ENCODE results near the gene ZFP62. TPM values are rescaled to one million over a fixed set of nuclear protein-coding genes. Genes with fewer than 3 reads are reported as not detected.

Gene ZFP62
- total RNA-seq, 1 experiment from 2014 or later, result 34.4 TPM

DNA sequence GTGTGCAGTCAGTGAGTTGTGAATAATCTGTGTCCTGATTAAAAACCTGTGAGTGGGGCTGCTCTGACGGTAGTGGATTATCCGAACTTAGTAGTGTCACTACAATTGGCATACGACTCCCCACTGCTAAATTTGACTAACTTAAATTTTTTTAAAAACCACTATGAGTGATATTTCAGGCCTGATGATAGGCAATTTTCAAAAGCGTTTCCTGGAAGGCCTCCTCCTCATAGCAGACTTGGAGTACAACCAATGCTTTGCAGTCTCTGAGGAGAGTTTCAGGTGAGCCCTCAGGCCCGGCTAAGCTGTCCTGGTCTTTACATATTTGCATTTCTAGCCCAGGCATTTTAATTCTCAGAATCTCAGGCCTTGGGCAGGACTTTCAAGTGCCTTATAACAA lies 48.7 kb upstream of the ZFP62 start:
- BruUV-seq (replicated peaks), result no TSS peak
- no peak overlapping the region for H3K27ac Mint-ChIP-seq (ENCODE audit: unreplicated experiment)

GRCh38 chr5:180908998-180909731 lies 48.1 kb upstream of the ZFP62 start:
- Mint-ChIP-seq H3K27ac (ENCODE audit: unreplicated experiment) (no peak overlapping the region), H3K4me3 (ENCODE audit: unreplicated experiment) (no peak overlapping the region)
- BruUV-seq (replicated peaks), result no TSS peak

More for the DNA sequence above, 48.7 kb upstream of the ZFP62 start:
- Histone ChIP-seq H3K4me1 (no peaks in the 10 kb centered on the region), H3K36me3 (ENCODE audit: control insufficient read depth, insufficient read depth, low read length) (no peaks in the 10 kb centered on the region), H3K27me3 (replicated peaks; ENCODE audit: control insufficient read depth, insufficient read depth, low read length) (no peaks in the 10 kb centered on the region), H3K9me3 (no peaks in the 10 kb centered on the region), H3K4me3 (ENCODE audit: low read depth, low read length) (no peak overlapping the region)
- H3K4me3 Mint-ChIP-seq (ENCODE audit: unreplicated experiment), result no peak overlapping the region
- no peaks in the 10 kb centered on the region for H3K4me1 Mint-ChIP-seq (ENCODE audit: low read depth, unreplicated experiment)
- no peaks in the 10 kb centered on the region for H3K27me3 Mint-ChIP-seq (ENCODE audit: insufficient read depth, unreplicated experiment)
- no peaks in the 10 kb centered on the region for H3K9me3 Mint-ChIP-seq (ENCODE audit: unreplicated experiment)
- no peaks in the 10 kb centered on the region for H3K36me3 Mint-ChIP-seq (ENCODE audit: insufficient read depth, unreplicated experiment)
- no peak for TF ChIP-seq CTCF (IDR thresholded peaks at IDR 0.05; ENCODE audit: insufficient read depth in 1 of 2, low read depth in 1 of 2, low read length in 1 of 2, severe bottlenecking in 1 of 2, unreplicated experiment in 1 of 2)
- ChIA-PET CTCF (no interaction called here), POLR2A (no interaction called here)
- DNase-seq, result no peak
- intact Hi-C loops (cut with micrococcal nuclease; ENCODE audit: unreplicated experiment), result no loop called here

DNA sequence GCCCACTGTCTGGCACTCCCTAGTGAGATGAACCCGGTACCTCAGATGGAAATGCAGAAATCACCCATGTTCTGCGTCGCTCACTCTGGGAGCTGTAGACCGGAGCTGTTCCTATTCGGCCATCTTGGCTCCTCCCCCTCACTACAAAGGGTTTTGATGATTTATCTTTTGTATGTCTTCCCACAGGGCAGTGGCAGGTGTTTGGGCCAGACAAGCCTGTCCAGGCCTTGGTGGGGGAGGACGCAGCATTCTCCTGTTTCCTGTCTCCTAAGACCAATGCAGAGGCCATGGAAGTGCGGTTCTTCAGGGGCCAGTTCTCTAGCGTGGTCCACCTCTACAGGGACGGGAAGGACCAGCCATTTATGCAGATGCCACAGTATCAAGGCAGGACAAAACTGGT lies 47.3 kb upstream of the ZFP62 start:
- intact Hi-C loops (cut with micrococcal nuclease; ENCODE audit: unreplicated experiment), result no loop called here
- H3K4me3 ChIP-seq (ENCODE audit: low read depth, low read length), result no peak overlapping the region
- H3K27me3 ChIP-seq (replicated peaks; ENCODE audit: control insufficient read depth, insufficient read depth, low read length), result no peaks in the 10 kb centered on the region
- no peaks in the 10 kb centered on the region for H3K9me3 Mint-ChIP-seq (ENCODE audit: unreplicated experiment)
- H3K4me1 ChIP-seq, result no peaks in the 10 kb centered on the region
- no TSS peak for BruUV-seq (replicated peaks)
- ChIA-PET CTCF (no interaction called here), POLR2A (no interaction called here)
- H3K4me1 Mint-ChIP-seq (ENCODE audit: low read depth, unreplicated experiment), result no peaks in the 10 kb centered on the region
- no peaks in the 10 kb centered on the region for H3K9me3 ChIP-seq
- no peaks in the 10 kb centered on the region for H3K27me3 Mint-ChIP-seq (ENCODE audit: insufficient read depth, unreplicated experiment)
- no peak overlapping the region for H3K4me3 Mint-ChIP-seq (ENCODE audit: unreplicated experiment)
- DNase-seq, result no peak
- no peak for TF ChIP-seq CTCF (IDR thresholded peaks at IDR 0.05; ENCODE audit: insufficient read depth in 1 of 2, low read depth in 1 of 2, low read length in 1 of 2, severe bottlenecking in 1 of 2, unreplicated experiment in 1 of 2)
- H3K36me3 ChIP-seq (ENCODE audit: control insufficient read depth, insufficient read depth, low read length), result no peaks in the 10 kb centered on the region
- H3K36me3 Mint-ChIP-seq (ENCODE audit: insufficient read depth, unreplicated experiment), result no peaks in the 10 kb centered on the region
- H3K27ac Mint-ChIP-seq (ENCODE audit: unreplicated experiment), result no peak overlapping the region

More at GRCh38 chr5:180908998-180909731, 48.1 kb upstream of the ZFP62 start:
- Mint-ChIP-seq H3K27me3 (ENCODE audit: insufficient read depth, unreplicated experiment) (no peaks in the 10 kb centered on the region), H3K4me1 (ENCODE audit: low read depth, unreplicated experiment) (no peaks in the 10 kb centered on the region), H3K9me3 (ENCODE audit: unreplicated experiment) (no peaks in the 10 kb centered on the region), H3K36me3 (ENCODE audit: insufficient read depth, unreplicated experiment) (no peaks in the 10 kb centered on the region)
- no peaks in the 10 kb centered on the region for H3K27me3 ChIP-seq (replicated peaks; ENCODE audit: control insufficient read depth, insufficient read depth, low read length)
- no peak for TF ChIP-seq CTCF (IDR thresholded peaks at IDR 0.05; ENCODE audit: insufficient read depth in 1 of 2, low read depth in 1 of 2, low read length in 1 of 2, severe bottlenecking in 1 of 2, unreplicated experiment in 1 of 2)
- DNase-seq, result no peak
- H3K36me3 ChIP-seq (ENCODE audit: control insufficient read depth, insufficient read depth, low read length), result no peaks in the 10 kb centered on the region
- no peaks in the 10 kb centered on the region for H3K9me3 ChIP-seq
- POLR2A ChIA-PET, result interaction anchor here (0.5 to 0.6 kb wide), 2 partner anchors 139 to 243 kb away, joined by 3 read pairs; no protein-coding TSS in a partner anchor
- CTCF ChIA-PET, result no interaction called here
- intact Hi-C loops (cut with micrococcal nuclease; ENCODE audit: unreplicated experiment), result no loop called here
- no peak overlapping the region for H3K4me3 ChIP-seq (ENCODE audit: low read depth, low read length)
- H3K4me1 ChIP-seq, result no peaks in the 10 kb centered on the region

All from Caco-2 (cell line).